Trophoblast cell (in vitro differentiated cells and primary cell): ENCODE measurements around the gene HPGD.

Experiments used
- DNase-seq, 2 donors: peaks; one replicate each; pipeline ENCODE4 v3.0.0-alpha.2; 2016
- H2AFZ ChIP-seq: 2 replicates; pipeline ENCODE4 v1.6.1; 2013; ENCODE audit warnings: low read length, moderate library complexity, mild to moderate bottlenecking; ENCODE audit not compliant: insufficient read depth, poor library complexity
- H2AK5ac ChIP-seq: 2 replicates; pipeline ENCODE4 v1.6.1; 2013; ENCODE audit warnings: mild to moderate bottlenecking, low read length
- H2BK120ac ChIP-seq: 2 replicates; pipeline ENCODE4 v1.6.1; 2013; ENCODE audit warnings: low read length, mild to moderate bottlenecking, moderate library complexity; ENCODE audit not compliant: insufficient read depth, poor library complexity
- H2BK12ac ChIP-seq: 2 replicates; pipeline ENCODE4 v1.6.1; 2013; ENCODE audit warnings: mild to moderate bottlenecking, low read length, moderate library complexity
- H2BK5ac ChIP-seq: 2 replicates; pipeline ENCODE4 v1.6.1; 2013; ENCODE audit warnings: low read length, low read depth, moderate library complexity, mild to moderate bottlenecking; ENCODE audit not compliant: poor library complexity
- H3K14ac ChIP-seq: 2 replicates; pipeline ENCODE4 v1.6.1; 2013; ENCODE audit warnings: mild to moderate bottlenecking, low read length
- H3K18ac ChIP-seq: 2 replicates; pipeline ENCODE4 v1.6.1; 2013; ENCODE audit warnings: mild to moderate bottlenecking, low read length
- H3K23ac ChIP-seq: 2 replicates; pipeline ENCODE4 v1.6.1; 2013; ENCODE audit warnings: low read length
- H3K27ac ChIP-seq: 2 replicates; pipeline ENCODE4 v1.5.1; 2013; ENCODE audit warnings: low read depth, mild to moderate bottlenecking, inconsistent platforms, low read length, moderate library complexity
- H3K27me3 ChIP-seq: 2 replicates; pipeline ENCODE4 v1.6.1; 2013; ENCODE audit warnings: inconsistent platforms, mild to moderate bottlenecking, low read length, moderate library complexity; ENCODE audit not compliant: insufficient read depth
- H3K36me3 ChIP-seq, 2 experiments: 1 replicate in 1 of 2; 2 replicates in 1 of 2; pipeline ENCODE4 v1.6.1; 2013; ENCODE audit warnings: low read length in 2 of 2, mild to moderate bottlenecking in 2 of 2, moderate library complexity in 1 of 2; ENCODE audit not compliant: insufficient read depth in 2 of 2, control insufficient read depth in 1 of 2
- H3K4ac ChIP-seq: 2 replicates; pipeline ENCODE4 v1.6.1; 2013; ENCODE audit warnings: low read depth, mild to moderate bottlenecking, low read length, moderate library complexity
- H3K4me1 ChIP-seq, 2 experiments: 1 replicate in 1 of 2; 2 replicates in 1 of 2; pipeline ENCODE4 v1.6.1; 2013; ENCODE audit warnings: low read length in 2 of 2, mild to moderate bottlenecking in 2 of 2, moderate library complexity in 1 of 2; ENCODE audit not compliant: insufficient read depth in 2 of 2, control insufficient read depth in 1 of 2
- H3K4me2 ChIP-seq: 2 replicates; pipeline ENCODE4 v1.6.1; 2013; ENCODE audit warnings: inconsistent platforms, mild to moderate bottlenecking, low read length, moderate library complexity
- H3K4me3 ChIP-seq: 2 replicates; pipeline ENCODE4 v1.5.1; 2013; ENCODE audit warnings: mild to moderate bottlenecking, low read depth, low read length, inconsistent platforms
- H3K79me1 ChIP-seq: one replicate; pipeline ENCODE4 v1.6.1; 2013; ENCODE audit warnings: low read length
- H3K79me2 ChIP-seq: 2 replicates; pipeline ENCODE4 v1.6.1; 2013; ENCODE audit warnings: low read length, mild to moderate bottlenecking; ENCODE audit not compliant: control insufficient read depth, insufficient read depth, poor library complexity
- H3K9ac ChIP-seq: 2 replicates; pipeline ENCODE4 v1.6.1; 2013; ENCODE audit warnings: mild to moderate bottlenecking, low read length
- H3K9me3 ChIP-seq: 2 replicates; pipeline ENCODE4 v1.6.1; 2013; ENCODE audit warnings: low read depth, mild to moderate bottlenecking, control low read depth, inconsistent platforms, low read length; ENCODE audit not compliant: insufficient read depth
- H4K12ac ChIP-seq: 2 replicates; pipeline ENCODE4 v1.6.1; 2013; ENCODE audit warnings: low read depth, mild to moderate bottlenecking, low read length, moderate library complexity
- H4K8ac ChIP-seq: 2 replicates; pipeline ENCODE4 v1.6.1; 2013; ENCODE audit warnings: low read depth, mild to moderate bottlenecking, low read length, moderate library complexity
- H4K91ac ChIP-seq: one replicate; pipeline ENCODE4 v1.6.1; 2013; ENCODE audit warnings: low read depth, mild to moderate bottlenecking, low read length, moderate library complexity
- WGBS: extraction: QIAGEN DNeasy Blood & Tissue Kit; methylation state at CpG from one replicate; pipeline ENCODE4 v1.1.7; 2013; ENCODE audit warnings: missing lambda C conversion rate; ENCODE audit not compliant: insufficient read length, insufficient coverage; ENCODE audit errors: extremely low coverage; 5-methylcytosine and 5-hydroxymethylcytosine counted together

Gene HPGD

GRCh38 chr4:174553031-174553430 is 30.7 kb upstream of the HPGD start:
- no peak overlapping the region for H3K18ac ChIP-seq
- H4K91ac ChIP-seq, result no peak overlapping the region
- no peak overlapping the region for H3K9ac ChIP-seq
- no peak overlapping the region for H2BK120ac ChIP-seq
- no peak overlapping the region for H3K4ac ChIP-seq
- H3K23ac ChIP-seq, result no peak overlapping the region
- no peaks in the 10 kb centered on the region for H3K36me3 ChIP-seq
- H2BK12ac ChIP-seq, result no peak overlapping the region
- peaks cover 1% of the 10 kb centered on the region for H3K79me1 ChIP-seq
- no peak overlapping the region for H3K4me2 ChIP-seq
- H3K4me3 ChIP-seq, result no peak overlapping the region
- no peaks in the 10 kb centered on the region for H3K79me2 ChIP-seq
- no peak overlapping the region for H4K12ac ChIP-seq
- H3K9me3 ChIP-seq, result no peaks in the 10 kb centered on the region
- H2BK5ac ChIP-seq, result no peak overlapping the region
- H3K4me1 ChIP-seq, result no peaks in the 10 kb centered on the region
- no peak overlapping the region for H3K27ac ChIP-seq
- H4K8ac ChIP-seq, result no peak overlapping the region
- no peak overlapping the region for H2AK5ac ChIP-seq
- H3K14ac ChIP-seq, result no peak overlapping the region
- H3K27me3 ChIP-seq, result no peaks in the 10 kb centered on the region
- no CpG with 5 or more reads among the region's 2 CpGs for WGBS
- no peak overlapping the region for H2AFZ ChIP-seq
- no peak for DNase-seq

DNA sequence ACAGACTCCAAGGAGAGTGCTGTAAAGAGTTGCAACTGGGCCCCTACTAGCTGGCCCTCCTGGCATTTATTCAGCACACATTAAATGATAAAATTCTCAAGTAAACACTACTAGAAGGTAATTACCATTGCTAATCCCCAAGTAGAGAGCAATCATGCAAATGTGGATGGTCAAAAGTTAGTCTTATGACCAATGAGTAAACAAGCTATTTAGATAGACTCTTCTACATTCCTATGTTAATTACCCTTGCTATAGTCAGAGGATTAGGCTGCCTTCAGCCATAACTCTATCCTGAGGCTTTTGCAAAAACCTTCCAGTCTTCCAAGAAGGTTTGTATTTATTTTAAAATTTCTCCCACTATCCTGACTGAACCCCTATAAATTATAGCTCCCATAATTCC is 28.3 kb upstream of the HPGD start:
- no peak overlapping the region for H3K18ac ChIP-seq
- no peak overlapping the region for H2BK120ac ChIP-seq

DNA sequence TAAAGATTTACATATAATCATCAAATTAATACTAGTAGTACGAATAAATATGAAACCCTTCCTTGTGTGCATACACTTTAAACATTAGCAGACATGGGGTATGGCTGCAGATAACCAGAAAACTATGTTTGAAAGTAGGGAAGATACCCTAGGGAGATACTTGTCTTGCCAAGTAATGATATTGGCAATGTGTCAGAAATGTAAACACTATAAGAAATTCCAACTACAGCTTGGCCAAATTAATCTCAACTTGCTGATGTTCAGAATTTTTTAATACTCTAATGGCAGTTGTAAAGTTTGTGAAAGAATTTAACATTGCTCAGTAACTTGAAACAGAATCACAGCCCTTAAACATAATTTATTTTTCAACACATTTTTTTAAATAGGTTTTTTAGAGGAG is 27.4 kb upstream of the HPGD start:
- H3K18ac ChIP-seq, result no peak overlapping the region

More for the DNA sequence above, 28.3 kb upstream of the HPGD start:
- H4K12ac ChIP-seq, result no peak overlapping the region
- no peak overlapping the region for H3K23ac ChIP-seq
- H3K4me2 ChIP-seq, result no peak overlapping the region
- no peaks in the 10 kb centered on the region for H3K9me3 ChIP-seq
- H2BK12ac ChIP-seq, result no peak overlapping the region
- no peak overlapping the region for H2BK5ac ChIP-seq
- peak in 1 of 2 donors; percentile 52 for DNase-seq
- H3K79me2 ChIP-seq, result no peaks in the 10 kb centered on the region
- H4K8ac ChIP-seq, result no peak overlapping the region
- peak overlapping the region; percentile 47 for H4K91ac ChIP-seq
- no peak overlapping the region for H3K4ac ChIP-seq
- H3K27ac ChIP-seq, result no peak overlapping the region
- no peaks in the 10 kb centered on the region for H3K36me3 ChIP-seq
- H3K79me1 ChIP-seq, result peaks cover 1% of the 10 kb centered on the region
- no peak overlapping the region for H3K14ac ChIP-seq
- H2AFZ ChIP-seq, result no peak overlapping the region
- no peak overlapping the region for H3K9ac ChIP-seq
- H2AK5ac ChIP-seq, result no peak overlapping the region
- no peak overlapping the region for H3K4me3 ChIP-seq
- no peaks in the 10 kb centered on the region for H3K4me1 ChIP-seq
- H3K27me3 ChIP-seq, result no peaks in the 10 kb centered on the region

GRCh38 chr4:174545268-174545667 is 23.0 kb upstream of the HPGD start:
- H3K4me1 ChIP-seq, result no peaks in the 10 kb centered on the region
- H4K12ac ChIP-seq, result no peak overlapping the region
- no peak overlapping the region for H2BK12ac ChIP-seq
- H3K18ac ChIP-seq, result no peak overlapping the region
- no peaks in the 10 kb centered on the region for H3K79me2 ChIP-seq
- no peaks in the 10 kb centered on the region for H3K27me3 ChIP-seq
- H3K14ac ChIP-seq, result no peak overlapping the region
- no peak overlapping the region for H3K27ac ChIP-seq
- no peak overlapping the region for H2BK5ac ChIP-seq
- H3K79me1 ChIP-seq, result peaks cover under 1% of the 10 kb centered on the region
- H2AFZ ChIP-seq, result no peak overlapping the region
- no peak overlapping the region for H3K23ac ChIP-seq
- H2BK120ac ChIP-seq, result no peak overlapping the region
- DNase-seq, result no peak
- H3K4me2 ChIP-seq, result no peak overlapping the region
- no peaks in the 10 kb centered on the region for H3K9me3 ChIP-seq
- no peak overlapping the region for H4K91ac ChIP-seq
- no peak overlapping the region for H3K4me3 ChIP-seq
- H3K36me3 ChIP-seq, result no peaks in the 10 kb centered on the region
- H2AK5ac ChIP-seq, result no peak overlapping the region
- H3K4ac ChIP-seq, result no peak overlapping the region
- H3K9ac ChIP-seq, result no peak overlapping the region
- H4K8ac ChIP-seq, result no peak overlapping the region

More for the DNA sequence above, 27.4 kb upstream of the HPGD start:
- Histone ChIP-seq H2AFZ (no peak overlapping the region), H3K79me1 (peaks cover 1% of the 10 kb centered on the region), H3K4me1 (no peaks in the 10 kb centered on the region), H2BK5ac (no peak overlapping the region), H3K27ac (no peak overlapping the region), H2BK120ac (no peak overlapping the region), H3K79me2 (no peaks in the 10 kb centered on the region), H3K9ac (no peak overlapping the region), H3K36me3 (no peaks in the 10 kb centered on the region), H3K4ac (no peak overlapping the region), H3K27me3 (no peaks in the 10 kb centered on the region), H2AK5ac (no peak overlapping the region), H4K91ac (no peak overlapping the region), H3K23ac (no peak overlapping the region), H3K14ac (no peak overlapping the region), H2BK12ac (no peak overlapping the region), H3K4me3 (no peak overlapping the region), H3K4me2 (no peak overlapping the region), H4K12ac (no peak overlapping the region), H3K9me3 (no peaks in the 10 kb centered on the region), H4K8ac (no peak overlapping the region)
- no CpG with 5 or more reads among the region's 1 CpG for WGBS
- no peak for DNase-seq
